SK-N-SH (cell line): ENCODE measurements around the gene LCN15.

Experiments
- CTCF ChIP-seq: fragments of 200-600 bp; sonication (generic); IDR thresholded peaks from 2 replicates; pipeline ENCODE4 v1.6.1; 2017; ENCODE audit warnings: antibody characterized with exemption, mild to moderate bottlenecking, moderate library complexity
- EP300 ChIP-seq, 2 experiments: IDR thresholded peaks; 2 replicates each; pipeline versions ENCODE4 v1.4.0 to v1.6.1; 2012; ENCODE audit warnings: borderline replicate concordance in 1 of 2, low read depth in 1 of 2, low read length in 1 of 2
- GABPA ChIP-seq: IDR thresholded peaks from 2 replicates; pipeline ENCODE4 v1.4.0; 2012; ENCODE audit warnings: low read depth, mild to moderate bottlenecking
- RAD21 ChIP-seq: IDR thresholded peaks from 2 replicates; pipeline ENCODE4 v1.6.1; 2012; ENCODE audit warnings: mild to moderate bottlenecking, low read length
- USF1 ChIP-seq: IDR thresholded peaks from 2 replicates; pipeline ENCODE4 v1.4.0; 2012; ENCODE audit warnings: low read depth, borderline replicate concordance

- TF ChIP-seq EP300 (IDR thresholded peaks at IDR 0.05; ENCODE audit: borderline replicate concordance in 1 of 2, low read depth in 1 of 2, low read length in 1 of 2) = no peak
- no peak for TF ChIP-seq USF1
- TF ChIP-seq CTCF = no peak
- no peak for TF ChIP-seq GABPA
- no peak for TF ChIP-seq RAD21
Measured at GRCh38 chr9:136726118-136726517, 38.2 kb downstream of the LCN15 start.
